Psoas muscle (tissue), 8 donors: Measurements from ENCODE around the gene SPNS2. TPM values are rescaled to one million over a fixed set of nuclear protein-coding genes. Genes with fewer than 3 reads are reported as not detected.

Source experiments
- ATAC-seq, 4 donors: fragments of 200-7000 bp; cut with Tn5 transposase; one replicate each; pipeline ENCODE4 v1.9.1; 2020; ENCODE audit warnings: moderate library complexity in 3 of 4, mild to moderate bottlenecking in 2 of 4
- DNase-seq, 2 donors: peaks; one replicate each; pipeline ENCODE4 v3.0.0-alpha.2; 2020
- H3K27ac ChIP-seq: fragments of 200-600 bp; one replicate; pipeline ENCODE4 v1.8.0; 2022
- H3K27me3 ChIP-seq, 3 donors: fragments of 200-600 bp in 1 of 3; one replicate each; pipeline versions ENCODE4 v1.6.1 to v1.8.0; 2013 to 2022; ENCODE audit warnings: low read length in 2 of 3, mild to moderate bottlenecking in 2 of 3, moderate library complexity in 1 of 3; ENCODE audit not compliant: insufficient read depth in 3 of 3
- H3K36me3 ChIP-seq, 2 donors: fragments of 200-600 bp in 1 of 2; one replicate each; pipeline versions ENCODE4 v1.6.1 to v1.8.0; 2013 to 2022; ENCODE audit warnings: low read depth in 1 of 2, mild to moderate bottlenecking in 1 of 2, moderate library complexity in 1 of 2; ENCODE audit not compliant: insufficient read depth in 1 of 2
- H3K4me1 ChIP-seq: fragments of 200-600 bp; one replicate; pipeline ENCODE4 v1.8.0; 2022
- H3K4me3 ChIP-seq: fragments of 200-600 bp; one replicate; pipeline ENCODE4 v1.8.0; 2022; ENCODE audit warnings: mild to moderate bottlenecking
- H3K9me3 ChIP-seq: fragments of 200-600 bp; one replicate; pipeline ENCODE4 v1.8.0; 2022
- WGBS, 3 donors: extraction: QIAGEN DNeasy Blood & Tissue Kit; methylation state at CpG; one replicate each; pipeline versions ENCODE4 v1.1.6 to v1.1.7; 2013; 5-methylcytosine and 5-hydroxymethylcytosine counted together
- intact Hi-C, 2 donors: fragments of 100-400 bp; cut with DNase I; formaldehyde crosslinking; loops; one replicate each; pipeline versions ENCODE4 v1.11.0 to v1.14.2; 2022
- polyA plus RNA-seq, 3 donors: library from polyadenylated mRNA; stranded (reverse); fragments of 200-250 nt; gene quantifications; one replicate each; pipeline ENCODE4 v1.2.3, GENCODE V29; 2013
- total RNA-seq, 4 donors: library from RNA; stranded (reverse); fragmentation: NEBNext Ultra II Directional in 2 of 4; extraction: Animal tissue kit (Norgen Biotek cat#: 25700) in 2 of 4; gene quantifications; one replicate each; pipeline versions ENCODE4 v1.2.1 to v1.2.4, GENCODE V29; 2021 to 2023
- TF ChIP-seq, protein P1 (sequence below): fragments of 200-600 bp; IDR thresholded peaks from one replicate; pipeline ENCODE4 v1.8.0; 2022; ENCODE audit warnings: antibody characterized with exemption
- donor health status: healthy with polysubstance abuse.
- donor health status: DM: no; HTN: no; CAD: no; lungs with moderate emphysema.
- donor health status: Bipolar disorder and iron deficiency.
- donor health status: healthy.
- donor health status: DM: yes; HTN: yes; CAD: no.
- donor health status: DM: no; HTN: no; CAD: no.
- donor health status: DM: no; HTN: no; CAD: no.
- donor health status: DM: yes; HTN: yes; CAD: no.

The SPNS2 gene
- total and polyA plus RNA-seq, 7 donors = 3.5 to 10.6 (median 6.4) TPM

DNA sequence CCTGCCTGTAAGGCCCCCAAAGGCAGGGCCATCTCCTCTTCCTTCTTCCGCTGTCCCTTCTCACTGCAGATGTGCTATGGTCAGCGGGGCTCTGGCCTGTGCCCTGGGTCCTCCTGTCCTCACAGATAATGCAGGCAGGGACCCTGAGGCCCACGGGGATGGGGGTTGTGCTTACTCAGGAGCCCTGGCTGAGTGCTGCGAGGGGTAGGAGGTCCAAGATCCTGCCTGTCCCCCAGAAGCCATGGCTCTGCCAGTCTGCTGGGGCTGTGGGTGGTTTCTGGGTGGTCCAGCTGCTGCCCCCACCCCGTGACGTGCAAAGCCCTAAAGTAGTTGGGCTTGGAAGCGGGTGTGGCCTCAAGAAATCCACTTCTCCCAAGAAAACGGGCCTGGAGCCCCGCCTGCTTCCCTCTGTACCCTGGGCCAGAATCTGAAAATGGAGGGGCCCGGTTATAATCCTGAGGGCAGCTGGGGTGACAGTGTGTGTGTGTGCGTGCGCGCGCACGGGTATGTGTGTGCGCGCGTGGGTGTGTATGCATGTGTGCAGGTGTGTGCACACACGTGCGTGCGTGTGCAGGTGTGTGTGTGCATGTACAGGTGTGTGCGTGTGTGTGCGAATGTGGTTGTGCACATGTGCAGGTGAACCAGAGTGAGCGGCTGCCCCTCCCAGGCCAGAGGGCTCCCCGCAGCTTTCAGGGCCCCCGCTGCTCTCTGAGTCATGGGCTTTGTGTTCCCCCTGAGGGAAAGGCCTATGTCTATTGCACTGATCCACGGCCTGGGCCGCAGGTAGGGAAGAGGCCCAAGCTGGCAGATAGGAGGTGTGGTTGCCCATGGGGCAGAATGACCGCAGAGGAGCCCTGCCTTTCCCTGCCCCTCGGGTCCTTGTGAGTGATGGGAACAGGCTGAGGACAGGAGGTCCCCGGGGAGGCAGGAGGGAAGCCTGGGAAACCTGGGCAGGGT is 13.8 kb downstream of the SPNS2 start:
- no peak overlapping the region for H3K4me3 ChIP-seq
- H3K4me1 ChIP-seq = peaks cover 4% of the 10 kb centered on the region
- H3K27ac ChIP-seq = no peak overlapping the region
- no peaks in the 10 kb centered on the region for H3K36me3 ChIP-seq
- ATAC-seq (no peak), DNase-seq (no peak)
- H3K9me3 ChIP-seq = no peaks in the 10 kb centered on the region
- H3K27me3 ChIP-seq = no peaks in the 10 kb centered on the region
- 84 to 89% (median 87%) methylated on average over 31 of the region's 31 CpGs for WGBS, 3 donors
- intact Hi-C loops = no loop called here
- TF ChIP-seq, protein P1, sequence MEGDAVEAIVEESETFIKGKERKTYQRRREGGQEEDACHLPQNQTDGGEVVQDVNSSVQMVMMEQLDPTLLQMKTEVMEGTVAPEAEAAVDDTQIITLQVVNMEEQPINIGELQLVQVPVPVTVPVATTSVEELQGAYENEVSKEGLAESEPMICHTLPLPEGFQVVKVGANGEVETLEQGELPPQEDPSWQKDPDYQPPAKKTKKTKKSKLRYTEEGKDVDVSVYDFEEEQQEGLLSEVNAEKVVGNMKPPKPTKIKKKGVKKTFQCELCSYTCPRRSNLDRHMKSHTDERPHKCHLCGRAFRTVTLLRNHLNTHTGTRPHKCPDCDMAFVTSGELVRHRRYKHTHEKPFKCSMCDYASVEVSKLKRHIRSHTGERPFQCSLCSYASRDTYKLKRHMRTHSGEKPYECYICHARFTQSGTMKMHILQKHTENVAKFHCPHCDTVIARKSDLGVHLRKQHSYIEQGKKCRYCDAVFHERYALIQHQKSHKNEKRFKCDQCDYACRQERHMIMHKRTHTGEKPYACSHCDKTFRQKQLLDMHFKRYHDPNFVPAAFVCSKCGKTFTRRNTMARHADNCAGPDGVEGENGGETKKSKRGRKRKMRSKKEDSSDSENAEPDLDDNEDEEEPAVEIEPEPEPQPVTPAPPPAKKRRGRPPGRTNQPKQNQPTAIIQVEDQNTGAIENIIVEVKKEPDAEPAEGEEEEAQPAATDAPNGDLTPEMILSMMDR = no peak

DNA sequence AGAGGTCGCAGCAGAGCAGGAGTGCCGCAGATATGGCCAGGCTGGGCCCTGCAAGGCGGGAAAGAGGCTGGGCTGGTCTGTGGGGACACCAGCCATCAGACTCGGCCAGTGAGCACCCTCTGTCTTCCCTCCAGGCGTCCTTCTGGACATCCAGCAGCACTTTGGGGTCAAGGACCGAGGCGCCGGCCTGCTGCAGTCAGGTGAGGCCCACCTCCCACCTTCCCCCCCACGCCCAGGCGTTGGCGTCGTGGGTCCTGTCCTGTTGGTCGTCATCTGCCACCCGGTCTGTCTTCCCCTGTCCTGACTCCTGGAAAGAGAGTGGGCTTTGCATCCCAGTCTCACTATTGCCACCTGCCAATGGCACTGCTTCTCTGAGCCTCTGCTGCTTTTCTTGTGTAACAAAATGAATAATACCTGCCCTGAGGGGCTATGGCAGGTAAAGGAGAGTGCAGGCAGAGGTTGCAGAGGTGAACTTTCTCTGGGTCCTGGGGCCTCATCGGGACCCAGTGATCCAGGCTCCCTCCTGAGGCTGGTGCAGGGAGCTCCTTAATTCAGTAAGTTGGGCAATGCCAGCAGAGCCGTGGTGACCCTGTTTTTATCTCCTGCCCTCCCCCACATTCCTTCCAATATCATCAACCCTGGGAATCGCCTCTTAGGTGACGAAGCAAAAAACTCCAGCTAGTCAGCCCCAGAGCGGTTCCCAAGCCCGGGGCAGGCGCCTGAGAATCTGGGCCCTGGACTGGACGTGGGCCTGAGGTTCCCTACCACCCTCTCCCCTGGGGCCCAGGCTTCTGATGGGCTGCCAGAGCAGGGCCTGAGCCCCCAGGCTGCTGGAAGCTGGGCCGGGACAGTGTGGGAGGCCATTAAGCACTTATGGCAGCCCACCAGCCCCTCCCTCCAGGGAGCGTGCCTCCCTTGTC is 14.7 kb downstream of the SPNS2 start:
- peaks cover 4% of the 10 kb centered on the region for H3K4me1 ChIP-seq
- TF ChIP-seq, protein P1 = no peak
- H3K36me3 ChIP-seq = no peaks in the 10 kb centered on the region
- ATAC-seq (no peak), DNase-seq (no peak)
- no peaks in the 10 kb centered on the region for H3K27me3 ChIP-seq
- intact Hi-C loops = no loop called here
- no peak overlapping the region for H3K4me3 ChIP-seq
- no peak overlapping the region for H3K27ac ChIP-seq
- H3K9me3 ChIP-seq = no peaks in the 10 kb centered on the region
- 84 to 86% (median 85%) methylated on average over 22 to 24 of the region's 24 CpGs for WGBS, 3 donors

DNA sequence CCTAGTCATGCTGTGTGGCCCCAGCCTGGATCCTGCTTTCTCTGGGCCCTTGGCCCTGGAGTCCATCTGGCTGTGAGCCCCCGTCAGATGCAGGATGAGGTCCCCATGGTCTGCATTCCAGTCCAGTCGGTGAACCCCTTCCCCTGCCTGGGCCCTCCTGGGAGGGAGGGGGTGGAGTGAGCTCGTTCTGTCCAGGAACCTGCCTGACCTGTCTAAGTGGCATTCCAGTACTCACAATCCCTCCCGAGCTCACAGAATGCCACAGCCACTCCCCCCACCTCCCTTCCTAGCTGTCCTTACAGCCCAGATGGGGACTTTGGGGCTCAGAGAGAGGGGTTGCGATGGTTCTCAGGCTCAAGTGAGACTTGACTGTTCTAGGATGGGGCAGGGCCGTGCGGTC is 15.5 kb downstream of the SPNS2 start:
- no peak for DNase-seq
- WGBS, 3 donors = 78 to 86% (median 84%) methylated on average over 7 of the region's 7 CpGs
- H3K27ac ChIP-seq = no peak overlapping the region
- no peaks in the 10 kb centered on the region for H3K27me3 ChIP-seq
- ATAC-seq = no peak
- intact Hi-C loops = no loop called here
- no peaks in the 10 kb centered on the region for H3K9me3 ChIP-seq
- TF ChIP-seq, protein P1 = no peak
- H3K4me1 ChIP-seq = peaks cover 4% of the 10 kb centered on the region
- no peak overlapping the region for H3K4me3 ChIP-seq
- H3K36me3 ChIP-seq = no peaks in the 10 kb centered on the region

DNA sequence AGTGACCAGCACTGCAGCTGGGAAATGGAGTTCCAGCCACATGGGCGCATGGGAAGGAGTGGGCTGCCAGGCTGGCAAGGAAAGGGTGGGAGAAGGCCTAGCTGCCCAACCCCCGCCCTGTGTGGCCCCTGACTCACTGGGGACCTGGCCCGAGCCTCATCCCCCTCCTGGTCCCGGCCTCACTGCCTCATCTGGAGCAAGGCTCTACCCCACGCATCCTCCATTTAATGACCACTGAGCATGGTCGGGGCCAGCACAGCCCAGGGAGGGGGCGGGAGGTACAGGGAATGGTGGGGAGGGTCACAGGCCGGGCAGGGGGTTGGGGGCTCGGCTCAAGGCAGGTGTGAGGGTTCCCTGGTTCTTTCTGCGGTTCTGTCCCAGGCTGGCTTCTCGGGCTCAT is 16.1 kb downstream of the SPNS2 start:
- WGBS, 3 donors = 83 to 87% (median 87%) methylated on average over 11 of the region's 11 CpGs
- Histone ChIP-seq H3K27me3 (no peaks in the 10 kb centered on the region), H3K4me1 (peaks cover 4% of the 10 kb centered on the region), H3K9me3 (no peaks in the 10 kb centered on the region), H3K4me3 (no peak overlapping the region), H3K36me3 (no peaks in the 10 kb centered on the region), H3K27ac (no peak overlapping the region)
- intact Hi-C loops = no loop called here
- TF ChIP-seq, protein P1 = no peak
- DNase-seq (no peak), ATAC-seq (no peak)
